DMS153 treated with DMSO at 0.1 percent for 48 hours (cell line): Measurements from ENCODE around the gene THBS1.
A peak's percentile ranks its signal among the peaks of the same experiment; 100 is the strongest.

ENCODE experiments used
- DNase-seq: peaks from one replicate; lab custom pipeline; 2025; ENCODE audit not compliant: unreplicated experiment; lab: John Stamatoyannopoulos, UW

THBS1 gene

GRCh38 chr15:39602143-39602542, 21.3 kb downstream of the THBS1 start:
- no peak for DNase-seq

GRCh38 chr15:39605146-39605545, 24.3 kb downstream of the THBS1 start:
- no peak for DNase-seq

GRCh38 chr15:39608185-39609139, 27.6 kb downstream of the THBS1 start:
- DNase-seq, result no peak

- DNase-seq, result no peak
Observed at GRCh38 chr15:39609166-39609916, 28.5 kb downstream of the THBS1 start.

- DNase-seq, result no peak
Observed at GRCh38 chr15:39610665-39611064, 29.8 kb downstream of the THBS1 start.

DNA sequence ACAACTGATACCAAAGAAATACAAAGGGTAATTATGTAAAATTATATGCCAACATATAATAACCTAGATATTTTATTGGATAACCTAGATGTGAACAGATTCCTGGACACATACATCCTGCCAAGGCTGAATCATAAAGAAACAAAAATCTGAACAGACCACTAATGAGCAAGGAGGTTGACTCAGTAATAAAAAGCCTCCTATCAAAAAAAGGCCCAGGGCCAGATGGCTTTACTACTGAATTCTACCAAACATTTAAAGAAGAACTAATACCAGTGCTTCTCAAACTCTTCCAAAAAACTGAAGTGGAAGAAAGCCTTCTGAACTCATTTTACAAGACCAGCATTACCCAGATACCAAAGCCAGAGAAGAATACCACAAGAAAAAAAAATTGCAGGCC, 32.4 kb downstream of the THBS1 start:
- DNase-seq, result no peak

DNA sequence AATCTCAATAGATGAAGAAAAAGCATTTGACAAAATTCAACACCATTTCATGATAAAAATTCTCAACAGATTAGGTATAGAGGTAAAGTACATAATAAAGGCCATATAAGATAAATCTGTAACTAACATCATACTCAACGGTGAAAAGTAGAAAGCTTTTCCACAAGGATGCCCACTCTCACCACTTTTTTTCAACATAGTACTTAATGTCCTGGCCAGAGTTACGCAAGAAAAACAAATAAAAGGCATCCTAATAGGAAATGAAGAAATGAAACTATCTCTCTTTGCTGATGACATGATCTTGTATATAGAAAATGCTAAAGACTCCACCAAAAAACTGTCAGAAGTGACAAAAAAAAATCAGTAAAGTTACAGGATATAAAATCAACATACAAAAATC, 33.0 kb downstream of the THBS1 start:
- DNase-seq, result no peak

GRCh38 chr15:39616731-39617455, 36.0 kb downstream of the THBS1 start:
- DNase-seq, result no peak

DNA sequence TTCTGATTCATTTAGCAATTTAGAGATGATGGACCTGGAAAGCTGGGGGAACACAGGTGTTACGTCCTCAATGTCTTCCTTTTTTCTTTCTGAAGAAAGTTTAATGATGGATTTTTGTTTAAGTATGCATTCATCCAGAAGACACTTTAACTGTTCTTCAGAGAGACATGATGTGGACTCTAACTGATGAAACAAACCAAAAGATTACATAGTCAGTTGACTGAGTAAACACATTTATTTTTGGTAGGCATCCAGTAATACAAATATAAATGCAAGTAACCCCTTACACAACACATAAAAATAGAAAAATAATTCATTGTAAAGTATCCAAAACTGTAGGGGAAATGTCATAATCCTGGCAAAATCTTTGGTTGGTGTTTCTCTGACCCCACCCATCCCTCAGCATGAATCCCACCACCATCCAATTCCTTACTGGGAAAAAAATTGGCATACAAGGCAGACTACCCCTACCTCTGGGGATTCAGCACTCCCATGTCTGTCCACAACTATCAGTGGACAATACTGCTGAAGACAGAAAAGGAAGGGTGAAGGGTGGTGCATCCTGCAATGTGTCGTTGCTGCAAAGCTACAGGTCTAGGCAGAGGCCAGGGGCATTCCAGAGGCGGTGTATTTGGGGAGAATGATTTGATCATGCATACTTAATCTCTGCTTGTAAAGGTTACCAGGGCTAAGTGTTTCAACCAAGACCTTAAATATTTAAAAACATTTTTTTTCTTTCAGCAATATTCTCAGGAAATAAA, 37.4 kb downstream of the THBS1 start:
- no peak for DNase-seq

DNA sequence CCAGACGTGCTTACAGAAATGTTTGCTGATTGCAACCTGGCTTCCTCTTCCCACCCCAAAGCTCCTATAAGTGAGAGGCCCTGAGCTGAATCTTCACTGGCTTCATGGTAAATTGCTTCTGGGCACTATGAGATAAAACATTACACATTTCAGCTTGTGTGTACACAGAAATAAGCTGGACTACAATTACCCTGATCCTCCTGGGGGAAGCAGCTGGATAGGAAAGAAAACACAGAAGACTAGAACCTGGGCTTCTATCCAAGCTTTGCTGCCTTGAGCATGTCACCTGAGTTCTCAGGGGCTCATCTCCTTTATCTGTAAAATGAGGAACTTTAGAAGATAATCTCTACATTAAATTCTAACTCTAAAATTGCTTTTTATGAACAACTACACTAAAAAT, 40.3 kb downstream of the THBS1 start:
- peak; percentile 12 for DNase-seq

- no peak for DNase-seq
Observed at GRCh38 chr15:39621976-39622375, 41.1 kb downstream of the THBS1 start.

DNA sequence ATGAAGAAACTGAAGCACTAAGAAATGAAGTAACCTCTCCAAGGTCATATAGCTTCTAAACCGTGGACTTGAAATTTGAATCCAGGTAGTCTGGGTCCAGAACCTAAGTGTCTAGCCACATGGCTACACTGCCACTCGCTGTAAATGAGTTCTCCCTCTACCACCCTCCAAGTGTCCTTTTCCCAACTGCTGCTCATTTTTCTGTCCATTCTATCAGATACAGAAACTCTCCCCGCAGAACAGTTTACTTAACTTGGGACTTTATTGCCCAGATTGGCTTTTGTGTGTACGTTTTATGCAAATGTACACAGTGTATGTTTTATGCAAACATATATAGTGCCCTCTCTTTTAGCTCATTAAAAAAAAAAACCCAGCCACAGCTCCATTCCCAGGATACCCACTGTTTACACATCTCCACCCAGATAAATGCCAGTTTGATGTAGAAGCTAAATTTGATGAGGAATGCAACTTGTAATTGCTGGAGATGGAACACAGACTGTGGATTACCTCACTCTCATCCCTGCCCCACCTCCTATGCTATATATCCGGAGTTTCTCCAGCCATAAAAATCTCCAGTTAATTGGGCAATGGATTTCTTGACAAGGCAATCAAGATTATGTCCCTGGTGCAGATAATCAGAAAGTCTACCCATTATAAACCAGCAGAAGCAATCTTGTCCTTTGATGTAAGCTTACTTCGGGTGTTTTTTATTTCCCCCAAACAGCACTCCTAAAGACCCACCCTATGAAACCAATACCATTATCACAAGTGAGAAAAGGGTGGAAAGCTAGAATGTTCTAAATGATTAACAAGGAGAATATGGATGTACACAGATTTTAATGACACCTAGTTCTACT, 42.0 kb downstream of the THBS1 start:
- peak; percentile 33 for DNase-seq

DNA sequence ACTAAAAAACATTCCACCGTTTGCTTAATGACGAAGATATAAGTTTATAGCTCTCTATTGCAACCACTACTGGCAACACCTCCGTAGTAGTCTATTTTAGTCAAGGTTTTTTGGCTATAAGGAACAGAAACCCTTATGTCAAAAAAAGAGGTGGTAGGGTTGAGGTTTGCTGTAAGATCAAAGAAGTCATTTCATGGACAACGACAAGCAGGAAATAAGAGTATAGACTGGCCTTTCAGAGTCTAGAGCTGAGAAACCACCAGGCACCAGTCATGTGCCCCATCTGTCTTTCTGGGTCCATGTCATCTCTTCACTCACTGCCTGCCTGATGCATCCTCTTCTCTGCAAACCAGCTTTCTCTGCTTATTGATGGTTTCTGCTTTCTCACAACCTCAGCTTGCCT, 42.7 kb downstream of the THBS1 start:
- no peak for DNase-seq

DNA sequence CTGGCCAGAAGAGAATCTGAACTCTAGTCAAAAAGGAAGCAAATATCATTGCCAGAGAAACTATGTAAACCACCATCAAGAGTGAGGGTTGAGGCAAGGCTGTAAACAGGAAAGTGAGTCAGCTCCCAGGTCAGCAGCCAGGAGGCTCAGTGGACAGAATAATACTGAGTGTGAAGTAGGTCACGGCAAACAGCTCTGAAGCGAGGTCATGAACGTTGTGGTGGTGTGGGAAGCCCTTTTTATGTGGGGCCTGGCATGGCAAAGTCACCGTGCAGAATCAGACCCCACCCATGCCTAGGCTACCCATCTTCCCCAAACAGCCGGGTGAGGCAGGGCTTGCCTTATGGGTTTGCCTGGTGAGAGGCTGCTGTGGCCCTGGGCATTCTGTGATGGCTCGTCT, 43.9 kb downstream of the THBS1 start:
- DNase-seq, result no peak

DNA sequence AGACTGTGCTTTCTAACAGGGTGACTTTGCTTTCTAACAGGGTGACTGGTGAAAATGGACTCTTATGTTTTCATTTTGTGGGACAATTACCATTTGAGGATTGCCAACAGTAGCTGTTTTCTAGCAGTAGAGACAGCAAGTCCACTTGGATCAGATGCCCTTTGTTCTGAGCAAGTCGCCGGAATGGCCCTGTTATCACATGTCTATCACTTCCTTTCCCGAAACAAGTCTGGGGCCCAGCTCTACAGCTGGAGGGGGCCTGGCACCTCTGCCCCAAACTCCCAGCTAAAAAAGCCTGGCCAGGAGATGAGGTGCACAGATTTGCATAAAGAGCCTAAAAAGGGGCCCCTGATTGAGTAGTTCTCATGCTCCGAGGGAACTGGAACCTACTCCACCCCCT, 44.6 kb downstream of the THBS1 start:
- DNase-seq, result no peak

DNA sequence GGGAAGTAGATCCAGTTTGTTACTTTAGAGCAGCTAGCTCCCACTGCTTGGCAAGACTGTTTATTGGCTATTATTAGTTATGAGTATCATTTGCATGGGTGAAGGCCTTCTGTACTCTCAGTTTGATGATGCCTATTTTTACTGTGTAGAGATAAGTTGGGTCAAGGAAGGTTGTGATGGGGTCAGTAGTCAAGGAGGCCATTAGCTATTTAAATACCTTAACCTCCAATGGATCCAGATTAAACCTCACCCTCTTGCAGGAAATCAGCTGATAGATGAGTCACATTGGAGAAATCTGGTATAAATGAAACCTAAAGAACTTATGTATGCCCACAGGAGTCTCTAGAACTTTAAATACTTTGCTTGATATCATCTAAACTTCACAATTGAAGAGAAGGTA, 45.0 kb downstream of the THBS1 start:
- no peak for DNase-seq

GRCh38 chr15:39627451-39628143, 46.7 kb downstream of the THBS1 start:
- DNase-seq, result no peak

DNA sequence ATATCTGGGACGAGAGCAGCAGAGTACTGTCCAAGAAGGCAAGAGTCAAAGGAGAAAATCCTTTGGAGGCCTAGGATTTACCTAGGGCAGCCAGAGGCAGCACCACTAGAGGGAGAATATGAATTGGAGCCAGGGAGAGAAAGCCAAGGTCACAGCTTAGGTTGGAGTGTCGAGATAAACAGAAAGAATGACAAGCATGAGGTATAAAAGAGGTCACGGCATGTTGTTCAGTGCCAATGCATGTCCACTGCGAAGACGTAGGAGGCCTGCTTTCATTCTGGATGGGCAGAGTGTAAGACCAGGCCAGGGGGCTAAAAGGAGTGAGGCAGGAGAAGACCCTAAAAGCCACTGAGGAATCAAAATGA, 47.2 kb downstream of the THBS1 start:
- DNase-seq, result no peak

DNA sequence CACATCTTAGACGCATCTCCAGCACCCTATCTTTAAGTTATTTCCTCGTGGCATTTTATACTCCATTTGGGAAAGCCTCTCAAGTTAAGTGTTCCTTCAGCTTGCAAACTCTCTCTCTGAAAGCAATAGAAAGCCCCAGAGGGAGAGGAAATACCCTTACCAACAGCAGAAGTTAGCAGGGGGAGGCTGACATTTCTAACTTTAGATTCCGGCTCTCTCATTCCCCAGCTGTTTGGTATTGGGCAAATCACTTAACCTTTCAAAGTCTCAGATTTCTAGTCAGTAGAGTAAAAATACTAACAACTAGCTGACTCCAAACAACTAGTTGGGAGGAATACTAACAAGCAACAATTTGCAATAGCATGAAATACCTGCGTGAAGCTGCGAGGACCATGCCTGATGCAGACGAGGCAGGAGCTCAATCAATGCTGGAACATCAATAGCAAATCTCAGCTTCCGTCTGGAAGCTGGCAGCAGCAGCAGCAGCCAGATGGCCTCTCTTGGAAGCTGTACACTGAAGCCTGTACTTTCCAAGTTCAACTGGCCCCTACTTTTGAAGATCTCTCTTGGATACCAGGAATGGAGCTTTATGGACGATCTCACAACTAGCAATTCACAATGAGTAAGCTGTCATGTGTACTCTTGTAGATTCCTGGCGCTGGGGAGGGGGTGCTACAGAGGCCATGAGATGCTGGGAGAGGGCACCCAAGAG, 47.8 kb downstream of the THBS1 start:
- DNase-seq, result no peak
